ENCODE results near the gene SLC38A8. TPM values are rescaled to one million over a fixed set of nuclear protein-coding genes. Genes with fewer than 3 reads are reported as not detected.

SLC38A8 gene
- total and polyA plus RNA-seq, 2 experiments from 2014 or later = not detected

DNA sequence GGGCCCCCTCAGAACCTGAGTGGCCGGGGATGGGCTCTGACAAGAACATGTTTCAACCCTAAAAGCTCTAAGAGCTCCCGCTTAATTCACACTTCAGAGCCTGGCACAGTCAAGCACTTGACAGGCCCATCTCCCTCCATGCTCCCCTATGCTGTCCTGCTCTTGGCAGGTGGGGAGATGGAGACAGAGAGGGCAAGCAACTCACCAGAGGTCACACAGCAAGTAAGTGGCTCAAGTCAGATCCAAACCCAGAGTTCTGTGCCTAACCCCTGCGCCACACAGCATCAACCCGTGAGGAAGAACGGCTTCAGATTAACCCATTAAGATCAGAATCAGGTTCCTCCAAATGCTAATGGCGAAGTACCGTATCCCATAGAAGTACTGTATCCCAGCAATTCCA lies 38.2 kb downstream of the SLC38A8 start:
- H3K4me1 ChIP-seq (ENCODE audit: insufficient read depth) = no peaks in the 10 kb centered on the region
- H3K4me2 ChIP-seq = no peak overlapping the region
- no peaks in the 10 kb centered on the region for H3K9me2 ChIP-seq (replicated peaks; ENCODE audit: insufficient read depth)
- H3K79me2 ChIP-seq = no peaks in the 10 kb centered on the region
- H4K20me1 ChIP-seq (ENCODE audit: insufficient read depth, poor library complexity, severe bottlenecking) = no peaks in the 10 kb centered on the region
- H3K27ac ChIP-seq = no peak overlapping the region
- 82% methylated on average over 7 of the region's 7 CpGs for WGBS (ENCODE audit: low lambda C conversion rate, missing lambda C conversion rate)
- H3K36me3 ChIP-seq (replicated peaks; ENCODE audit: insufficient read depth, low read depth) = no peaks in the 10 kb centered on the region
- no peak overlapping the region for H2AFZ ChIP-seq
- H3K9me3 ChIP-seq (ENCODE audit: low read depth) = no peaks in the 10 kb centered on the region
- peaks cover 5% of the 10 kb centered on the region for H3K27me3 ChIP-seq
- H3K4me3 ChIP-seq = no peak overlapping the region
- TF ChIP-seq, protein P1, sequence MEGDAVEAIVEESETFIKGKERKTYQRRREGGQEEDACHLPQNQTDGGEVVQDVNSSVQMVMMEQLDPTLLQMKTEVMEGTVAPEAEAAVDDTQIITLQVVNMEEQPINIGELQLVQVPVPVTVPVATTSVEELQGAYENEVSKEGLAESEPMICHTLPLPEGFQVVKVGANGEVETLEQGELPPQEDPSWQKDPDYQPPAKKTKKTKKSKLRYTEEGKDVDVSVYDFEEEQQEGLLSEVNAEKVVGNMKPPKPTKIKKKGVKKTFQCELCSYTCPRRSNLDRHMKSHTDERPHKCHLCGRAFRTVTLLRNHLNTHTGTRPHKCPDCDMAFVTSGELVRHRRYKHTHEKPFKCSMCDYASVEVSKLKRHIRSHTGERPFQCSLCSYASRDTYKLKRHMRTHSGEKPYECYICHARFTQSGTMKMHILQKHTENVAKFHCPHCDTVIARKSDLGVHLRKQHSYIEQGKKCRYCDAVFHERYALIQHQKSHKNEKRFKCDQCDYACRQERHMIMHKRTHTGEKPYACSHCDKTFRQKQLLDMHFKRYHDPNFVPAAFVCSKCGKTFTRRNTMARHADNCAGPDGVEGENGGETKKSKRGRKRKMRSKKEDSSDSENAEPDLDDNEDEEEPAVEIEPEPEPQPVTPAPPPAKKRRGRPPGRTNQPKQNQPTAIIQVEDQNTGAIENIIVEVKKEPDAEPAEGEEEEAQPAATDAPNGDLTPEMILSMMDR (IDR thresholded peaks at IDR 0.05; ENCODE audit: poor library complexity) = no peak
- TF ChIP-seq EZH2 (IDR thresholded peaks at IDR 0.05; ENCODE audit: borderline replicate concordance) (no peak), EZH2phosphoT487 (IDR thresholded peaks at IDR 0.05; ENCODE audit: low read depth, severe bottlenecking, unreplicated experiment) (no peak)
- DNase-seq (ENCODE audit: low spot score) = no peak

DNA sequence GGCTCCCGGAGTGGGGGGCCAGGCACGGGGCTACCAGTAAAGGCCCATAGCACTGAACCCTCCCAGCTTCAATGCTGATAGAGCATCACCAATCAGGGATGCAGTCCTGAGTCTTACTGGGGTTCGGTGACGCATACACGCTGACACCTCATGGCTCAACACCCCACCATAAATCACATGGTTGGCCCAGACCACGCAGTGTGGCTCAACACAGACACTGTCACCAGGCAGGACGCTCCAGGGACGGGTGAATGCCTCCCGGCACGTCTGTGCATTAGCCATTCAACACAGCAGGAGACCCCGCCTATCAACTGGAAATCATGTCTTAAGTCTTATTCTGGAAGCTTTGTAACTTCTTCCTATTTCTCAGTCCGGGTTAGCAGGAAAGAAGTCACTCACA lies 39.6 kb downstream of the SLC38A8 start:
- 86% methylated on average over 12 of the region's 12 CpGs for WGBS (ENCODE audit: low lambda C conversion rate, missing lambda C conversion rate)
- Histone ChIP-seq H3K4me3 (no peak overlapping the region), H3K27ac (no peak overlapping the region)

DNA sequence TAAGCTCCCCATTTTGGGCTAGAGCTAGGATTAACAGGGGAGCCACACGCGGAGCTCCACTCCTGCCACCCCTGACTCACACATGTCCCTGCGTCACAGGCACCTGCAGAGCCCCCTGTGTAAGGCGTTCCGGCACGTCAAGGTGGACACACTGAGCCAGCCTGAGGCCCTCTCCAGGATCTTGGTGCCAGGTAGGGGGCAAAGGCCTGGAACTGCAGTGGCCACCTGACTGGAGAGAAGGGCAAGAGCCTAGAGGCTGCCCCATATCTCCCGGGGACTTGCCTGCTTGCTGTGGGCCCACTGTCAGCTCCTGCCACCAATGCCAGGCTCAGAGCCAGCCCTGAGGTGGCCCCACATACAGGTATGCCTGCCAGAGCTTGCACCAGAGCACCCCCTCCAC lies 40.9 kb downstream of the SLC38A8 start:
- Histone ChIP-seq H3K36me3 (replicated peaks; ENCODE audit: insufficient read depth, low read depth) (no peaks in the 10 kb centered on the region), H4K20me1 (ENCODE audit: insufficient read depth, poor library complexity, severe bottlenecking) (no peaks in the 10 kb centered on the region), H2AFZ (no peak overlapping the region), H3K4me3 (no peak overlapping the region), H3K27ac (no peak overlapping the region), H3K9me3 (ENCODE audit: low read depth) (no peaks in the 10 kb centered on the region), H3K4me1 (ENCODE audit: insufficient read depth) (no peaks in the 10 kb centered on the region), H3K27me3 (peaks cover 5% of the 10 kb centered on the region), H3K9me2 (replicated peaks; ENCODE audit: insufficient read depth) (no peaks in the 10 kb centered on the region), H3K4me2 (no peak overlapping the region), H3K79me2 (no peaks in the 10 kb centered on the region)
- TF ChIP-seq EZH2phosphoT487 (IDR thresholded peaks at IDR 0.05; ENCODE audit: low read depth, severe bottlenecking, unreplicated experiment) (no peak), EZH2 (IDR thresholded peaks at IDR 0.05; ENCODE audit: borderline replicate concordance) (no peak)
- TF ChIP-seq, protein P1 (IDR thresholded peaks at IDR 0.05; ENCODE audit: poor library complexity) = no peak
- WGBS (ENCODE audit: low lambda C conversion rate, missing lambda C conversion rate) = 88% methylated on average over 7 of the region's 7 CpGs
- DNase-seq (ENCODE audit: low spot score) = no peak

More for the DNA sequence above, 39.6 kb downstream of the SLC38A8 start:
- no peaks in the 10 kb centered on the region for H3K9me3 ChIP-seq (ENCODE audit: low read depth)
- H3K79me2 ChIP-seq = no peaks in the 10 kb centered on the region
- no peaks in the 10 kb centered on the region for H3K9me2 ChIP-seq (replicated peaks; ENCODE audit: insufficient read depth)
- H3K4me2 ChIP-seq = no peak overlapping the region
- peaks cover 5% of the 10 kb centered on the region for H3K27me3 ChIP-seq
- no peak overlapping the region for H2AFZ ChIP-seq
- no peak for DNase-seq (ENCODE audit: low spot score)
- H3K36me3 ChIP-seq (replicated peaks; ENCODE audit: insufficient read depth, low read depth) = no peaks in the 10 kb centered on the region
- no peaks in the 10 kb centered on the region for H3K4me1 ChIP-seq (ENCODE audit: insufficient read depth)
- TF ChIP-seq EZH2 (IDR thresholded peaks at IDR 0.05; ENCODE audit: borderline replicate concordance) = no peak
- no peaks in the 10 kb centered on the region for H4K20me1 ChIP-seq (ENCODE audit: insufficient read depth, poor library complexity, severe bottlenecking)

DNA sequence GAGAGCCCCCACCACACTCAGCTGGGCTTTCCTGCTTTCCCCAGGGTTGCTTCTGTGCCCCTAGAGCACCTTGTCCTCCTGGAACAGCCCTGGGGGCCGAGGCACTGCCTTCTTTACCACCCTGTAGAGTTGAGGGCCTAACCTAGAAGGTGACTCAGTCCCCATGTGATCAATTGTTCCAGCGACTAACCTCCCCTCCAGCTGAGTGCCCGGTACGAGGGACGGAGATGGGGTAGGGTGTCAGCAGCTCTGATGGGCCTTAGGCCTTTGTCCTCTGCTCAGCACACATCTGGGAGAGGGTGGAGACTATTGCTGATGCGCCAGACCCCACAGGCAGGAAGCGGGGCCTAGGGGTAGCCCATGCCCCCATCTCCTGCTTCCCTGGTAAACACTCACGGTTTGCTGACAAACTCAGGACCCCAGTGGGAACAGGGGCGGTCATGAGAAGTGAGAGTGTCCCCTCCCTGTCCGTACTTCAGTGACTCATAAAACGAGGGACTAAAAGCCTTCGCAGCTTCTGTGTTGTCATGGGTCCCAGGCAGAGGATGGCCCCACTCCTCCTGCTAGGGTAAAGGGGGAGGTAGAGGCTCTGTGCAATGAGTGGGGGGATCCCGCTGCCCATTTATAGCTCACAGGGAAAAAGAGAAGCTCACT lies 41.5 kb downstream of the SLC38A8 start:
- no peak overlapping the region for H3K27ac ChIP-seq
- TF ChIP-seq EZH2 (IDR thresholded peaks at IDR 0.05; ENCODE audit: borderline replicate concordance) (no peak), EZH2phosphoT487 (IDR thresholded peaks at IDR 0.05; ENCODE audit: low read depth, severe bottlenecking, unreplicated experiment) (no peak)
- TF ChIP-seq, protein P1 (IDR thresholded peaks at IDR 0.05; ENCODE audit: poor library complexity) = no peak
- no peaks in the 10 kb centered on the region for H3K9me2 ChIP-seq (replicated peaks; ENCODE audit: insufficient read depth)
- DNase-seq (ENCODE audit: low spot score) = no peak
- H3K79me2 ChIP-seq = no peaks in the 10 kb centered on the region
- 78% methylated on average over 13 of the region's 13 CpGs for WGBS (ENCODE audit: low lambda C conversion rate, missing lambda C conversion rate)
- H3K4me2 ChIP-seq = no peak overlapping the region
- no peaks in the 10 kb centered on the region for H3K9me3 ChIP-seq (ENCODE audit: low read depth)
- H3K36me3 ChIP-seq (replicated peaks; ENCODE audit: insufficient read depth, low read depth) = no peaks in the 10 kb centered on the region
- no peak overlapping the region for H3K4me3 ChIP-seq
- no peaks in the 10 kb centered on the region for H3K4me1 ChIP-seq (ENCODE audit: insufficient read depth)
- no peaks in the 10 kb centered on the region for H4K20me1 ChIP-seq (ENCODE audit: insufficient read depth, poor library complexity, severe bottlenecking)
- H3K27me3 ChIP-seq = no peaks in the 10 kb centered on the region
- no peak overlapping the region for H2AFZ ChIP-seq

Data from hepatocyte (in vitro differentiated cells).